NCI-H2227 (cell line): Measurements from ENCODE around the gene SNUPN.

ENCODE experiments used
- DNase-seq: peaks from one replicate; lab custom pipeline; 2025; ENCODE audit not compliant: unreplicated experiment; lab: John Stamatoyannopoulos, UW

The SNUPN gene

GRCh38 chr15:75654201-75654907 lies 28.8 kb upstream of the SNUPN start:
- no peak for DNase-seq

- DNase-seq, result no peak
These were observed 27.9 kb upstream of the SNUPN start for GRCh38 chr15:75653347-75653913.

GRCh38 chr15:75651810-75652543 lies 26.5 kb upstream of the SNUPN start:
- no peak for DNase-seq

GRCh38 chr15:75650908-75651809 lies 25.6 kb upstream of the SNUPN start:
- DNase-seq, result no peak

GRCh38 chr15:75649848-75650247 lies 24.3 kb upstream of the SNUPN start:
- DNase-seq, result no peak

- DNase-seq, result no peak
These were observed 23.7 kb upstream of the SNUPN start for GRCh38 chr15:75649045-75649761.

- DNase-seq, result peak; percentile 54
These were observed 22.9 kb upstream of the SNUPN start for GRCh38 chr15:75648156-75649000.

GRCh38 chr15:75647370-75648155 lies 22.0 kb upstream of the SNUPN start, which contains the start of gene SNX33:
Gene SNX33 (plus strand): TSS chr15:75647912. CDS start chr15:75649103, 1,191 bp downstream.
- DNase-seq, result peak; percentile 56

GRCh38 chr15:75646944-75647364 lies 21.4 kb upstream of the SNUPN start:
- peak; percentile 7 for DNase-seq

GRCh38 chr15:75646112-75646943 lies 20.8 kb upstream of the SNUPN start:
- DNase-seq, result no peak

- DNase-seq, result no peak
These were observed 18.9 kb upstream of the SNUPN start for GRCh38 chr15:75644376-75644775.

GRCh38 chr15:75641603-75642002 lies 16.1 kb upstream of the SNUPN start:
- DNase-seq, result no peak

- no peak for DNase-seq
These were observed 15.6 kb upstream of the SNUPN start for GRCh38 chr15:75641179-75641503.

GRCh38 chr15:75640483-75641178 lies 15.1 kb upstream of the SNUPN start:
- DNase-seq, result peak; percentile 48

- peak; percentile 96 for DNase-seq
These were observed 14.4 kb upstream of the SNUPN start, which contains the start of gene IMP3 for GRCh38 chr15:75639709-75640482. Gene IMP3 (minus strand): TSS chr15:75640224. CDS start chr15:75640168, 56 bp downstream.

- DNase-seq, result no peak
These were observed 13.7 kb upstream of the SNUPN start for GRCh38 chr15:75639191-75639708.
